ENCODE data around the gene FCGR1A. TPM values are rescaled to one million over a fixed set of nuclear protein-coding genes. Genes with fewer than 3 reads are reported as not detected.
"Not testable (repeated sequence)": the region's sequence is repeated elsewhere in the genome, so short reads cannot be mapped to it uniquely, and the experiment has no call there.

FCGR1A gene
- total RNA-seq, 1 experiment from 2014 or later: not detected

DNA sequence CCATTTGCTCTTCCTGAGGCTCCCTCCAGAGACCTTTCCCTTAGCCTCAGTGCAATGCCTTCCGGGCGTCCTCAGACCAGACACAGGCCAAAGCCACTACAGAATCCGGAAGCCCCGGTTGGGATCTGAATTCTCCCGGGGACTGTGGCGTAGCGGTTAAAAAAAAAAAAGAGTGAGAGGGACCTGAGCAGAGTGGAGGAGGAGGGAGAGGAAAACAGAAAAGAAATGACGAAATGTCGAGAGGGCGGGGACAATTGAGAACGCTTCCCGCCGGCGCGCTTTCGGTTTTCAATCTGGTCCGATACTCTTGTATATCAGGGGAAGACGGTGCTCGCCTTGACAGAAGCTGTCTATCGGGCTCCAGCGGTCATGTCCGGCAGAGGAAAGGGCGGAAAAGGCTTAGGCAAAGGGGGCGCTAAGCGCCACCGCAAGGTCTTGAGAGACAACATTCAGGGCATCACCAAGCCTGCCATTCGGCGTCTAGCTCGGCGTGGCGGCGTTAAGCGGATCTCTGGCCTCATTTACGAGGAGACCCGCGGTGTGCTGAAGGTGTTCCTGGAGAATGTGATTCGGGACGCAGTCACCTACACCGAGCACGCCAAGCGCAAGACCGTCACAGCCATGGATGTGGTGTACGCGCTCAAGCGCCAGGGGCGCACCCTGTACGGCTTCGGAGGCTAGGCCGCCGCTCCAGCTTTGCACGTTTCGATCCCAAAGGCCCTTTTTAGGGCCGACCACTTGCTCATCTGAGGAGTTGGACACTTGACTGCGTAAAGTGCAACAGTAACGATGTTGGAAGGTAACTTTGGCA, 50.0 kb downstream of the FCGR1A start:
- not testable (repeated sequence) for DNase-seq (ENCODE audit: low read depth)

DNA sequence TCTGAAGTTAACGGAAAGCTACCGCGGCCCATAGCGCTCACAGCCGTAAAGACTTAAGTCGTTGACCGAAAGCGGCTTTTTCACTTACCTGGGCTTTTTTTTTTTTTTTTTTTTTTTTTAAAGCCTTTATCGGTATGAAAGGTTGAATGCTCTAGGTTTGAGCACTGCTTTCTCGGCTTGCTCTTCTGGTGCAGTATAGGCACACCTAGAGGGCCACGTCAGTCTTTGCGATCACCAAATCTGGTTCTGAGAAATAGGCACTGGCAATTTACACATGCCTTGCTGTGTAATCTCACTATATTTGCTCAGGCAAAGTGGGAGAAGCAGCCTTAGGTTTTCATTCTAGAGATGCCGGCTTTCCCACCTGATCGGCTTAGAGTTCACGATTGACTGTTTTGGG, 50.6 kb downstream of the FCGR1A start:
- DNase-seq (ENCODE audit: low read depth): not testable (repeated sequence)

DNA sequence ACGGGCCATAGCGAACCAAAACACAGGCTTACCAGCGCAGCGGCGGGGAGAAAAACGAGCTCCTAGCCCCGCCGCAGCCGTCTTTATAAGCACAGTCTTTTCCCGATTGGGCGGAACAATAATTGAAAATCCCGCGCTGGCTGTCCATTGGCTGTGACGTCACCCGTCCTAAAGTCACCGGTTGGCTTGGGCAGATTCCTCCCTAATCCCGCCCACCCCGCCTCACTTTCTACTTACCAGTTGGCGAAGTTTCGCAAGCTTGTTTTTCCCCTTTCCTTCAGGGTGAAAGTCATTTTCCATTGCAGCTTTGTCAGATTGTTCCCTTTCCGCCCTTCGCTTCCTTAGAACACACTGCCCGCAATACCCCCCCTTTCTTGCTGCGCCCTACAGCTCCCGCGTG, 58.7 kb downstream of the FCGR1A start:
- not testable (repeated sequence) for DNase-seq (ENCODE audit: low read depth)

Other genes starting within 250 kb of the FCGR1A start
- gene PPIAL4C, start 198.8 kb upstream of the FCGR1A start, total RNA-seq (2014; rRNA removed; shearing (Covaris generic)): not detected in 2 replicates
- gene BOLA1, start 116.9 kb downstream of the FCGR1A start, total RNA-seq (2014; rRNA removed; shearing (Covaris generic)): 5.9 and 11.0 TPM in 2 replicates
- 8.8 and 9.0 TPM in 2 replicates for gene SV2A, start 135.2 kb downstream of the FCGR1A start, total RNA-seq (2014; rRNA removed; shearing (Covaris generic))
- gene SF3B4, start 145.1 kb downstream of the FCGR1A start, total RNA-seq (2014; rRNA removed; shearing (Covaris generic)): 8.9 and 16.2 TPM in 2 replicates
- gene MTMR11, start 154.2 kb downstream of the FCGR1A start, total RNA-seq (2014; rRNA removed; shearing (Covaris generic)): 2.9 and 3.7 TPM in 2 replicates
- gene OTUD7B, start 228.0 kb downstream of the FCGR1A start, total RNA-seq (2014; rRNA removed; shearing (Covaris generic)): 12.8 and 13.0 TPM in 2 replicates